Hepatocyte (in vitro differentiated cells): ENCODE results near the gene PIGV. TPM values are rescaled to one million over a fixed set of nuclear protein-coding genes. Genes with fewer than 3 reads are reported as not detected.
"Not testable (repeated sequence)": the region's sequence is repeated elsewhere in the genome, so short reads cannot be mapped to it uniquely, and the experiment has no call there.

Experiments used
- DNase-seq: peaks from one replicate; pipeline ENCODE4 v3.0.0-alpha.2; 2016; ENCODE audit warnings: low spot score
- H2AFZ ChIP-seq: fragments of 200-600 bp; sonication (generic); 2 replicates; pipeline ENCODE4 v1.6.0; 2016; ENCODE audit warnings: antibody characterized with exemption, mild to moderate bottlenecking
- H3K27ac ChIP-seq: fragments of 200-600 bp; sonication (generic); 2 replicates; pipeline ENCODE4 v1.5.1; 2016; ENCODE audit warnings: mild to moderate bottlenecking
- H3K27me3 ChIP-seq: fragments of 200-600 bp; sonication (generic); 2 replicates; pipeline ENCODE4 v1.6.1; 2016
- H3K36me3 ChIP-seq: fragments of 200-600 bp; sonication (generic); replicated peaks from 2 replicates; pipeline ENCODE4 v1.5.1; 2016; ENCODE audit warnings: low read depth; ENCODE audit not compliant: insufficient read depth
- H3K4me1 ChIP-seq: fragments of 200-600 bp; sonication (generic); 2 replicates; pipeline ENCODE4 v1.5.1; 2016; ENCODE audit warnings: mild to moderate bottlenecking, moderate library complexity; ENCODE audit not compliant: insufficient read depth
- H3K4me2 ChIP-seq: fragments of 200-600 bp; sonication (generic); 2 replicates; pipeline ENCODE4 v1.6.0; 2016
- H3K4me3 ChIP-seq: fragments of 200-600 bp; sonication (generic); 2 replicates; pipeline ENCODE4 v1.5.1; 2016; ENCODE audit warnings: mild to moderate bottlenecking
- H3K79me2 ChIP-seq: fragments of 200-600 bp; sonication (generic); 2 replicates; pipeline ENCODE4 v1.6.0; 2017; ENCODE audit warnings: mild to moderate bottlenecking
- H3K9me2 ChIP-seq: fragments of 200-600 bp; sonication (generic); replicated peaks from 2 replicates; pipeline ENCODE4 v1.6.0; 2017; ENCODE audit warnings: mild to moderate bottlenecking; ENCODE audit not compliant: insufficient read depth
- H3K9me3 ChIP-seq: fragments of 200-600 bp; sonication (generic); 2 replicates; pipeline ENCODE4 v1.5.1; 2016; ENCODE audit warnings: low read depth, mild to moderate bottlenecking
- H4K20me1 ChIP-seq: fragments of 200-600 bp; sonication (generic); 2 replicates; pipeline ENCODE4 v1.6.0; 2016; ENCODE audit warnings: mild to moderate bottlenecking; ENCODE audit not compliant: insufficient read depth, poor library complexity, severe bottlenecking
- CTCF ChIP-seq: fragments of 200-600 bp; sonication (generic); IDR thresholded peaks from 2 replicates; pipeline ENCODE4 v1.5.1; 2016; ENCODE audit warnings: antibody characterized with exemption, mild to moderate bottlenecking; ENCODE audit not compliant: poor library complexity
- EZH2 ChIP-seq: fragments of 200-600 bp; sonication (generic); IDR thresholded peaks from 2 replicates; pipeline ENCODE4 v1.6.1; 2016; ENCODE audit warnings: antibody characterized with exemption, mild to moderate bottlenecking, borderline replicate concordance
- EZH2phosphoT487 ChIP-seq: fragments of 200-600 bp; sonication (generic); IDR thresholded peaks from one replicate; pipeline ENCODE4 v1.6.1; 2018; ENCODE audit warnings: antibody characterized with exemption, mild to moderate bottlenecking, low read depth, moderate library complexity; ENCODE audit not compliant: unreplicated experiment, severe bottlenecking
- WGBS: methylation state at CpG from one replicate; pipeline ENCODE4 v1.1.6; 2016; ENCODE audit warnings: low lambda C conversion rate; ENCODE audit errors: missing lambda C conversion rate; 5-methylcytosine and 5-hydroxymethylcytosine counted together
- polyA plus RNA-seq: library from polyadenylated mRNA; unstranded; fragments of >200 nt; fragmentation: Nextera tagmentation; extraction: Ambion mirVana; gene quantifications from 2 replicates; pipeline ENCODE4 v1.2.1, GENCODE V29; 2016
- small RNA-seq: library from RNA; depleted of rRNA; stranded (forward); fragments of <200 nt; gene quantifications from one replicate; pipeline ENCODE3, GENCODE V24; 2014
- total RNA-seq: library from RNA; depleted of rRNA; stranded (reverse); fragments of >200 nt; gene quantifications from 2 replicates; pipeline ENCODE4 v1.2.3, GENCODE V29; 2014

The PIGV gene
- total and polyA plus RNA-seq, 2 experiments from 2014 or later: 21.2 to 22.0 TPM

- no peak overlapping the region for H3K4me2 ChIP-seq
- no peaks in the 10 kb centered on the region for H3K9me3 ChIP-seq
- no peak overlapping the region for H2AFZ ChIP-seq
- H4K20me1 ChIP-seq: no peaks in the 10 kb centered on the region
- H3K4me3 ChIP-seq: no peak overlapping the region
- DNase-seq: no peak
- no peaks in the 10 kb centered on the region for H3K79me2 ChIP-seq
- no peaks in the 10 kb centered on the region for H3K4me1 ChIP-seq
- TF ChIP-seq EZH2phosphoT487 (no peak), EZH2 (no peak), CTCF (no peak)
- no peaks in the 10 kb centered on the region for H3K9me2 ChIP-seq
- no peaks in the 10 kb centered on the region for H3K36me3 ChIP-seq
- WGBS: 90% methylated on average over 6 of the region's 6 CpGs
- H3K27me3 ChIP-seq: no peaks in the 10 kb centered on the region
- H3K27ac ChIP-seq: no peak overlapping the region
Measured at GRCh38 chr1:26839779-26840178, 52.0 kb downstream of the PIGV start.

GRCh38 chr1:26844424-26845196 is 56.9 kb downstream of the PIGV start:
- H3K4me1 ChIP-seq: no peaks in the 10 kb centered on the region
- H3K79me2 ChIP-seq: peaks cover 3% of the 10 kb centered on the region
- no peaks in the 10 kb centered on the region for H3K9me2 ChIP-seq
- no peak overlapping the region for H3K27ac ChIP-seq
- no peak for DNase-seq
- no peaks in the 10 kb centered on the region for H3K9me3 ChIP-seq
- TF ChIP-seq EZH2phosphoT487 (no peak), EZH2 (no peak), CTCF (no peak)
- no peaks in the 10 kb centered on the region for H3K27me3 ChIP-seq
- no peaks in the 10 kb centered on the region for H3K36me3 ChIP-seq
- no peak overlapping the region for H3K4me3 ChIP-seq
- no peak overlapping the region for H2AFZ ChIP-seq
- WGBS: 93% methylated on average over 13 of the region's 13 CpGs
- H4K20me1 ChIP-seq: no peaks in the 10 kb centered on the region
- no peak overlapping the region for H3K4me2 ChIP-seq

GRCh38 chr1:26847826-26848225 is 60.1 kb downstream of the PIGV start:
- H2AFZ ChIP-seq, H3K27ac ChIP-seq, DNase-seq, H3K4me3 ChIP-seq, H3K4me1 ChIP-seq, H4K20me1 ChIP-seq, H3K27me3 ChIP-seq, H3K9me2 ChIP-seq, H3K79me2 ChIP-seq, H3K36me3 ChIP-seq, H3K4me2 ChIP-seq, H3K9me3 ChIP-seq: not testable (repeated sequence)
- 98% methylated on average over 6 of the region's 6 CpGs for WGBS

Small RNA genes lying within 50 kb of the gene (small RNA-seq; reads per million reads assigned to genes)
- not detected for gene RN7SL165P

Other genes with a start within 250 kb of the PIGV start
- gene ARID1A, start 91.9 kb upstream of the PIGV start, total RNA-seq: 32.3 and 35.8 TPM in 2 replicates
- 26.6 and 27.9 TPM in 2 replicates for gene ARID1A, start 91.9 kb upstream of the PIGV start, polyA plus RNA-seq
- 14.9 and 21.7 TPM in 2 replicates for gene ZDHHC18, start 38.7 kb downstream of the PIGV start, total RNA-seq
- gene ZDHHC18, start 38.7 kb downstream of the PIGV start, polyA plus RNA-seq: 22.5 and 22.6 TPM in 2 replicates
- 2.5 and 3.4 TPM in 2 replicates for gene SFN, start 75.2 kb downstream of the PIGV start, total RNA-seq
- 7.3 and 8.5 TPM in 2 replicates for gene SFN, start 75.2 kb downstream of the PIGV start, polyA plus RNA-seq
- 12.6 and 15.8 TPM in 2 replicates for gene GPN2, start 102.3 kb downstream of the PIGV start, total RNA-seq
- gene GPN2, start 102.3 kb downstream of the PIGV start, polyA plus RNA-seq: 37.9 and 44.6 TPM in 2 replicates
- 9.5 and 11.6 TPM in 2 replicates for gene GPATCH3, start 112.5 kb downstream of the PIGV start, total RNA-seq
- 15.8 and 18.4 TPM in 2 replicates for gene GPATCH3, start 112.5 kb downstream of the PIGV start, polyA plus RNA-seq
- gene NR0B2, start 126.0 kb downstream of the PIGV start, total RNA-seq: 37.4 and 39.1 TPM in 2 replicates
- gene NR0B2, start 126.0 kb downstream of the PIGV start, polyA plus RNA-seq: 57.5 and 68.1 TPM in 2 replicates
- 29.5 and 34.4 TPM in 2 replicates for gene NUDC, start 133.8 kb downstream of the PIGV start, total RNA-seq
- gene NUDC, start 133.8 kb downstream of the PIGV start, polyA plus RNA-seq: 125 and 127 TPM in 2 replicates
- 10.5 and 18.1 TPM in 2 replicates for gene KDF1, start 172.5 kb downstream of the PIGV start, total RNA-seq
- 17.2 and 21.9 TPM in 2 replicates for gene KDF1, start 172.5 kb downstream of the PIGV start, polyA plus RNA-seq
- gene TRNP1, start 205.7 kb downstream of the PIGV start, total RNA-seq: 67.4 and 92.5 TPM in 2 replicates
- gene TRNP1, start 205.7 kb downstream of the PIGV start, polyA plus RNA-seq: 137 and 145 TPM in 2 replicates
- gene TENT5B, start 224.9 kb downstream of the PIGV start, total RNA-seq: 21.0 and 26.0 TPM in 2 replicates
- 56.0 and 60.7 TPM in 2 replicates for gene TENT5B, start 224.9 kb downstream of the PIGV start, polyA plus RNA-seq